Natural killer cell treated with Interleukin-12 subunit alpha and Interleukin-12 subunit beta and Interleukin-15 and Interleukin-18, amount 100 ng/mL, for 72 hours (primary cell): ENCODE measurements around the gene KCNJ16. TPM values are rescaled to one million over a fixed set of nuclear protein-coding genes. Genes with fewer than 3 reads are reported as not detected.

ENCODE experiments used
- ATAC-seq, 2 donors: fragments of 150-1000 bp; cut with Tn5 transposase in 1 of 2; sonication (Bioruptor Pico), chemical (Tn5 transposase) in 1 of 2; 2 replicates each; pipeline ENCODE4 v1.10.0; 2021
- DNase-seq: peaks from one replicate; pipeline ENCODE4 v3.0.0; 2022; ENCODE audit warnings: low spot score
- H3K27ac Mint-ChIP-seq, 2 donors: 1 replicate in 1 of 2; 2 replicates in 1 of 2; pipeline ENCODE4 v1.8.0; 2022; ENCODE audit warnings: mixed read lengths in 2 of 2, mild to moderate bottlenecking in 1 of 2, moderate library complexity in 1 of 2
- H3K27me3 Mint-ChIP-seq, 2 donors: 1 replicate in 1 of 2; 2 replicates in 1 of 2; pipeline ENCODE4 v1.8.0; 2022; ENCODE audit warnings: mixed read lengths in 2 of 2
- H3K36me3 Mint-ChIP-seq: one replicate; pipeline ENCODE4 v1.8.0; 2022; ENCODE audit warnings: mixed read lengths
- H3K4me1 Mint-ChIP-seq, 2 donors: 1 replicate in 1 of 2; 2 replicates in 1 of 2; pipeline ENCODE4 v1.8.0; 2022; ENCODE audit warnings: low read depth in 2 of 2, mixed read lengths in 2 of 2, mild to moderate bottlenecking in 1 of 2
- H3K4me3 Mint-ChIP-seq: one replicate; pipeline ENCODE4 v1.8.0; 2022; ENCODE audit warnings: mixed read lengths
- H3K9me3 Mint-ChIP-seq: 2 replicates; pipeline ENCODE4 v1.8.0; 2022; ENCODE audit warnings: mixed read lengths
- total RNA-seq, 2 donors: library from RNA; stranded (reverse); gene quantifications; one replicate each; pipeline ENCODE4 v1.2.3, GENCODE V29; 2022

Gene KCNJ16
- total RNA-seq, 2 donors from 2014 or later, result not detected

GRCh38 chr17:70136131-70136530, 61.1 kb downstream of the KCNJ16 start:
- H3K36me3 Mint-ChIP-seq, result no peaks in the 10 kb centered on the region
- H3K4me3 Mint-ChIP-seq, result no peak overlapping the region
- H3K4me1 Mint-ChIP-seq, result peaks cover 4 to 8% of the 10 kb centered on the region in 2 donors
- no peak overlapping the region for H3K27ac Mint-ChIP-seq
- H3K9me3 Mint-ChIP-seq, result no peaks in the 10 kb centered on the region
- ATAC-seq (no peak), DNase-seq (no peak)
- H3K27me3 Mint-ChIP-seq, result peaks cover 0 to 5% of the 10 kb centered on the region in 2 donors

GRCh38 chr17:70137451-70138230, 62.6 kb downstream of the KCNJ16 start:
- peak; percentile 83 to 88 for ATAC-seq
- Mint-ChIP-seq H3K4me1 (peaks cover 4 to 8% of the 10 kb centered on the region in 2 donors), H3K4me3 (no peak overlapping the region), H3K27ac (no peak overlapping the region), H3K36me3 (no peaks in the 10 kb centered on the region), H3K9me3 (no peaks in the 10 kb centered on the region), H3K27me3 (peaks cover 0 to 5% of the 10 kb centered on the region in 2 donors)
- no peak for DNase-seq

DNA sequence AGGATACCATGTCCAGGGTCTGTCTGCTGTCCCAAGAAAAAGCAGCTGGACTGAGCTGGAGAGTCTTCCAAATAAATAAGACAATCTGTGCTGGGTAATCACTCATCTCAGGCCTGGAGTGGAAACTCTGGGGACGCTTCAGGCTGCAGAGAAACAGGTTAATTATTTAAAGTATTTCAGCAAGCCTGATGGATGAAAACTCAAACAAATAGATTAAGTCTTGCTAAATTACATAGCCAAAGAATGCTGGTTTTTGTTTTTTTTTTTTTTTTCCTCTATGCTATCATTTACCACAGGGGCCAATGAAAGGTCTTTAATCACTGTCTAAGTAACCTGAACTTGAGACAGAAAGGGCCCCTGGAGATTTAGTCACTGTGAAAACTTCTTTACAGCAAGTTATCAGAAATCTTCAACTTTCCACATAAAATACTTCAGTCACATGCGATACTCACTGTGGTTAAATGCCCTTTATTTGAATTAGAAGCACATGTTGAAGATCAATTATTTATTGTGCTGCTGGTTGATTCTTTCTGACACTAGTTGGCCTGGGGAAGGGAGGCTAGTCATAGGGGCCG, 63.4 kb downstream of the KCNJ16 start:
- no peak for ATAC-seq
- no peak overlapping the region for H3K4me3 Mint-ChIP-seq
- peaks cover 4 to 8% of the 10 kb centered on the region in 2 donors for H3K4me1 Mint-ChIP-seq
- DNase-seq, result no peak
- H3K36me3 Mint-ChIP-seq, result no peaks in the 10 kb centered on the region
- H3K27me3 Mint-ChIP-seq, result peaks cover 0 to 5% of the 10 kb centered on the region in 2 donors
- no peaks in the 10 kb centered on the region for H3K9me3 Mint-ChIP-seq
- no peak overlapping the region for H3K27ac Mint-ChIP-seq

- H3K27ac Mint-ChIP-seq, result no peak overlapping the region
- no peaks in the 10 kb centered on the region for H3K9me3 Mint-ChIP-seq
- H3K4me3 Mint-ChIP-seq, result no peak overlapping the region
- ATAC-seq (no peak), DNase-seq (no peak)
- H3K4me1 Mint-ChIP-seq, result peaks cover 4 to 8% of the 10 kb centered on the region in 2 donors
- no peaks in the 10 kb centered on the region for H3K36me3 Mint-ChIP-seq
- peaks cover 0 to 5% of the 10 kb centered on the region in 2 donors for H3K27me3 Mint-ChIP-seq
Measured at GRCh38 chr17:70139449-70139993, 64.5 kb downstream of the KCNJ16 start.

DNA sequence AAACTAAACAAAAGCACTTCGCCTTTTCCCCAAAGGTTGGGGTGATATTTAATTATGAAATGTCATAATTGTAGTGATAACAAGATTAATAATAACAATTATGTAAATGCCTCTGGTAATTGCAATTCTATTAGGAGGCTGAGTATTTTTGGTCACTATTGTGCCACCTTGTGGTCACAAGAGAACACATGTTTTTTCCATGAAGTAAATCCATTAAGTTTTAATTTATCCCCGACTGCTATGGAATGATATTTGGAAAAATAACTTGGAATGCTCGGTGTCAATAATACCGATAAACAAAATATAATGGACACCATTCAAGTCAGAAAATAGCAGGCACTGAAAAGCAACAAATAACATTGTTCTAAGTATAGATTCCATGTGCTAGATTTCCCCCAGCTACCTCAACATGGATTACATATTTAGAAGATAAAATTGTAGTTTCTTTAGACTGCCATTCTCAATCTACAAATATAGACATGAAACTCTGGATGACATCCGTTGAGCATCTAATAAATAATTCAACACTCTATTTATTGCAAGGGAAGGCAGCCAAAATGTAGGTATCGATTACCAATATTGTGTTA, 69.3 kb downstream of the KCNJ16 start:
- Mint-ChIP-seq H3K4me3 (no peak overlapping the region), H3K9me3 (no peaks in the 10 kb centered on the region), H3K27ac (no peak overlapping the region), H3K36me3 (no peaks in the 10 kb centered on the region), H3K4me1 (no peaks in the 10 kb centered on the region), H3K27me3 (peaks cover 5 to 7% of the 10 kb centered on the region in 2 donors)
- DNase-seq (no peak), ATAC-seq (no peak)

DNA sequence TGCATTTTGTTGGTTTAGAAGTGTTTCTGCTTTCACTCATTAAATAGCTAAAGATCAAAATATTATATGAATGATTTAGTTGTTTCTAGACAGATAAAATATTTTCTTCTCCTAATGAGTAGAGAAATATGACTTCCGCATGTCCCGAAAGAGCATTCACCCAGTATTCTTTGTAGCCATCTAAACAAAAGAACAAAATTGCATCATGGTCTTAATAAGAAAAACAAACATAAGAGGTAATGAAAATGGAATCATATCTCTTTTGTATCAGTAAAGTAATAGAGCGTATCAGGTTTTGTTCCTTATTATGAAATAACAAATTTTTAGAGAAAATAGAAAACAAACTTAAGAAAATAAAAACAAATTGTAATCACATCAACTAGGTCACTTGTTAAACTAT, 78.2 kb downstream of the KCNJ16 start:
- DNase-seq, result no peak
- Mint-ChIP-seq H3K27me3 (peaks cover 3% of the 10 kb centered on the region in 2 donors), H3K36me3 (no peaks in the 10 kb centered on the region), H3K4me3 (no peak overlapping the region), H3K4me1 (no peaks in the 10 kb centered on the region), H3K27ac (no peak overlapping the region), H3K9me3 (no peaks in the 10 kb centered on the region)
- no peak for ATAC-seq

DNA sequence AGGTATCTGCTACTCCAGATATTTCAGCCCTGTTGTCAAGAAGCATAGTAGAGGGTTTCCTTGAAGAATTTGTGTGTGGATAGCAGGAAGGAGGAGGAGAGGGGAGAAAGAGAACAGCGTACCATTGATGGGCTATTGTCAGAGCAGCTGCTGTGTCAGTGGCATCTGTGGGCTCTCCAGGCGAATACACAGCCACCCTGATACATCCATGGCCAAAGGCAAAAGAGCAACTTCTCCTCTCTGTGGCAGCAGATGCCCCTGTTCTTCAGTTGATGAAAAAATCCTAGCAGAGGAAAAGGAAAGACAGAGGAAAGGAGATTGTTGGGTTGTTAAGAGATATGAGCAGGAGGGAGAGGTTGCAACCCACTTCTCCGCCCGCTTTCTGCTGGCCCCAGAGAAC, 82.1 kb downstream of the KCNJ16 start:
- H3K9me3 Mint-ChIP-seq, result no peaks in the 10 kb centered on the region
- DNase-seq (no peak), ATAC-seq (no peak)
- H3K27me3 Mint-ChIP-seq, result no peaks in the 10 kb centered on the region
- no peak overlapping the region for H3K27ac Mint-ChIP-seq
- no peak overlapping the region for H3K4me3 Mint-ChIP-seq
- H3K36me3 Mint-ChIP-seq, result no peaks in the 10 kb centered on the region
- no peaks in the 10 kb centered on the region for H3K4me1 Mint-ChIP-seq

GRCh38 chr17:70158180-70158579, 83.2 kb downstream of the KCNJ16 start:
- Mint-ChIP-seq H3K4me3 (no peak overlapping the region), H3K36me3 (no peaks in the 10 kb centered on the region), H3K27ac (no peak overlapping the region), H3K9me3 (no peaks in the 10 kb centered on the region), H3K27me3 (no peaks in the 10 kb centered on the region), H3K4me1 (no peaks in the 10 kb centered on the region)
- no peak for DNase-seq
- no peak for ATAC-seq

DNA sequence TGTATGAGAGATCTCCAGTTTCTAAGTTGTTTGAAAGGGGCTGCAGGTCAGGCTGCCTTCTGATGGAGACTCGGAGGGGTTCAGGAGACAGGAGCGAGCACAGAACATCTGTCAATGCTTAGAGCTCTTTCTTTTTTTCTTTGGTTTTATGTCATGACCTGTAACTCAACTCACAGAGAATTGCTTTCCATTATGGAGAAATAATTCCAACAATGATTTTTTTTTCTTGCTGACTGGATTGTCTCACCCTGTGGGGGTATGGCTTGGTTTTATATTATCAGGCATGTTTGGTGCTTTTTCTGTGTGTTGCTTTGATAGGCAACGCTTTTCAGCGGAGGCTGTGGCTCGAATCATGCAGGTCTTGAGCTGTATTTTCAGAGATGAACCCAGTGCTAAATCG, 83.6 kb downstream of the KCNJ16 start:
- no peak overlapping the region for H3K4me3 Mint-ChIP-seq
- H3K27ac Mint-ChIP-seq, result no peak overlapping the region
- no peaks in the 10 kb centered on the region for H3K36me3 Mint-ChIP-seq
- no peaks in the 10 kb centered on the region for H3K9me3 Mint-ChIP-seq
- no peak for DNase-seq
- ATAC-seq, result no peak
- no peaks in the 10 kb centered on the region for H3K27me3 Mint-ChIP-seq
- H3K4me1 Mint-ChIP-seq, result no peaks in the 10 kb centered on the region

DNA sequence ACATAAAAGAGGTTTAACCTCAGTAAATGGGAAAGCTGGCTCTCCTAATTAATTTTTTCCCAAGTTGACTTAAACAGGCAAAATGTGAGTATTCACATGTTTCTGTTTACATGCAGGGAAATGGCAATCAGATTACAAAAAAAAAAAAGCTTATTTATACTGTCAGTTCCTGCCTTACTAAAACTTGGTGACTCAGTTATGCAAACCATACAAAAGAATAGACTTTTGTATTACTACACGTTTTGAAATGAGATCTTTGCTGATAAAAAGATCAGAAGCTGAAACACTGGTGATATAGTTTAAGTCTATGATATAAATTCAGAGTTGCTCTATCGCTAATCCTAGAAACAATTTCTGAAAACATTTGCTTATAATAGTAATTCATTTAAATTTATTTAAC, 85.0 kb downstream of the KCNJ16 start:
- no peaks in the 10 kb centered on the region for H3K36me3 Mint-ChIP-seq
- DNase-seq (no peak), ATAC-seq (no peak)
- no peak overlapping the region for H3K4me3 Mint-ChIP-seq
- H3K9me3 Mint-ChIP-seq, result no peaks in the 10 kb centered on the region
- peaks cover 0 to 3% of the 10 kb centered on the region in 2 donors for H3K27me3 Mint-ChIP-seq
- no peaks in the 10 kb centered on the region for H3K4me1 Mint-ChIP-seq
- H3K27ac Mint-ChIP-seq, result no peak overlapping the region

DNA sequence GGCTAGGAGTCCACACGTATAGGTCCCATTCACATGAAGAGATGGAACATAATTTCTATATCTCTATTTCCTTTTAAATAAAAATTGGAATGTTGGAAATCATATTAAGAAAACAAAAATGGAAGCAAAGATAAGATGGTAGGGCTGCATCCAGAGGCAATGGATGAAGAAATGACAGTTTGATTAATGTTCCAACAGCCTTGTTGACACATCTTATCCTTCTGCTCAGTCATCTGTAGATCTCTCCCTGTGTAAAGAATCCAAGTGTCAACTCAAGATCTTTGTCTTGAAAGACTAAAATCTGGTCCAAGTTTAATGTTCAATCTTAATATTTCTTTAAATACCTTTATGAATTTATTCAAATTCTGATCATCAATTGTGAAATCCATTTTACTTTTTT, 86.5 kb downstream of the KCNJ16 start:
- H3K4me3 Mint-ChIP-seq, result no peak overlapping the region
- no peak for DNase-seq
- ATAC-seq, result no peak
- H3K4me1 Mint-ChIP-seq, result no peaks in the 10 kb centered on the region
- no peaks in the 10 kb centered on the region for H3K9me3 Mint-ChIP-seq
- no peak overlapping the region for H3K27ac Mint-ChIP-seq
- peaks cover 5 to 8% of the 10 kb centered on the region in 2 donors for H3K27me3 Mint-ChIP-seq
- no peaks in the 10 kb centered on the region for H3K36me3 Mint-ChIP-seq

- no peak overlapping the region for H3K27ac Mint-ChIP-seq
- peaks cover 27 to 35% of the 10 kb centered on the region in 2 donors for H3K27me3 Mint-ChIP-seq
- H3K36me3 Mint-ChIP-seq, result peaks cover 5% of the 10 kb centered on the region
- H3K4me1 Mint-ChIP-seq, result peaks cover 4 to 5% of the 10 kb centered on the region in 2 donors
- DNase-seq (no peak), ATAC-seq (no peak)
- H3K4me3 Mint-ChIP-seq, result no peak overlapping the region
- H3K9me3 Mint-ChIP-seq, result no peaks in the 10 kb centered on the region
Measured at GRCh38 chr17:70165383-70165782, 90.4 kb downstream of the KCNJ16 start.

- H3K27ac Mint-ChIP-seq, result no peak overlapping the region
- peaks cover 37 to 47% of the 10 kb centered on the region in 2 donors for H3K27me3 Mint-ChIP-seq
- H3K4me3 Mint-ChIP-seq, result no peak overlapping the region
- H3K4me1 Mint-ChIP-seq, result peaks cover 4 to 5% of the 10 kb centered on the region in 2 donors
- ATAC-seq, result no peak
- peaks cover 5% of the 10 kb centered on the region for H3K36me3 Mint-ChIP-seq
- no peaks in the 10 kb centered on the region for H3K9me3 Mint-ChIP-seq
- no peak for DNase-seq
Measured at GRCh38 chr17:70166615-70167014, 91.6 kb downstream of the KCNJ16 start.
